Nephron progenitor cell (in vitro differentiated cells): ENCODE results near the gene RAPGEF4.

ENCODE experiments used
- DNase-seq: peaks from one replicate; pipeline ENCODE4 v3.0.0; 2021
- H3K27ac Mint-ChIP-seq: 2 replicates; pipeline ENCODE4 v1.8.0; 2021; ENCODE audit warnings: mild to moderate bottlenecking, moderate library complexity, mixed read lengths
- H3K27me3 Mint-ChIP-seq: 2 replicates; pipeline ENCODE4 v1.8.0; 2021; ENCODE audit warnings: mild to moderate bottlenecking, low read depth, mixed read lengths; ENCODE audit not compliant: poor library complexity
- H3K36me3 Mint-ChIP-seq: 2 replicates; pipeline ENCODE4 v1.8.0; 2021; ENCODE audit warnings: low read depth, mixed read lengths
- H3K4me1 Mint-ChIP-seq: 2 replicates; pipeline ENCODE4 v1.8.0; 2021; ENCODE audit warnings: mixed read lengths
- H3K4me3 Mint-ChIP-seq: 2 replicates; pipeline ENCODE4 v1.8.0; 2021; ENCODE audit warnings: mild to moderate bottlenecking, moderate library complexity, mixed read lengths
- H3K9me3 Mint-ChIP-seq: 2 replicates; pipeline ENCODE4 v1.8.0; 2021; ENCODE audit warnings: mild to moderate bottlenecking, moderate library complexity, mixed read lengths
- CTCF ChIP-seq: fragments of 200-600 bp; sonication (generic); IDR thresholded peaks from 2 replicates; pipeline ENCODE4 v1.5.0; 2021; ENCODE audit warnings: antibody characterized with exemption

The RAPGEF4 gene

GRCh38 chr2:173058673-173059072 lies 323.0 kb downstream of the RAPGEF4 start:
- no peak for DNase-seq
- Mint-ChIP-seq H3K27me3 (peaks cover 2% of the 10 kb centered on the region), H3K4me3 (no peak overlapping the region), H3K9me3 (peaks cover 16% of the 10 kb centered on the region), H3K36me3 (no peaks in the 10 kb centered on the region), H3K4me1 (no peaks in the 10 kb centered on the region), H3K27ac (no peak overlapping the region)
- TF ChIP-seq CTCF: no peak

GRCh38 chr2:173059292-173059691 lies 323.6 kb downstream of the RAPGEF4 start:
- Mint-ChIP-seq H3K36me3 (no peaks in the 10 kb centered on the region), H3K27ac (no peak overlapping the region), H3K4me1 (no peaks in the 10 kb centered on the region), H3K4me3 (no peak overlapping the region), H3K9me3 (peaks cover 16% of the 10 kb centered on the region), H3K27me3 (peaks cover 2% of the 10 kb centered on the region)
- TF ChIP-seq CTCF: no peak
- DNase-seq: no peak

- peaks cover 2% of the 10 kb centered on the region for H3K27me3 Mint-ChIP-seq
- H3K4me1 Mint-ChIP-seq: no peaks in the 10 kb centered on the region
- no peaks in the 10 kb centered on the region for H3K36me3 Mint-ChIP-seq
- no peak for TF ChIP-seq CTCF
- H3K4me3 Mint-ChIP-seq: no peak overlapping the region
- H3K27ac Mint-ChIP-seq: no peak overlapping the region
- DNase-seq: no peak
- peaks cover 16% of the 10 kb centered on the region for H3K9me3 Mint-ChIP-seq
Observed at GRCh38 chr2:173059971-173060461, 324.4 kb downstream of the RAPGEF4 start.

GRCh38 chr2:173062801-173063200 lies 327.2 kb downstream of the RAPGEF4 start:
- no peak for TF ChIP-seq CTCF
- Mint-ChIP-seq H3K27me3 (no peaks in the 10 kb centered on the region), H3K27ac (no peak overlapping the region), H3K4me1 (no peaks in the 10 kb centered on the region), H3K9me3 (peaks cover 10% of the 10 kb centered on the region), H3K36me3 (no peaks in the 10 kb centered on the region), H3K4me3 (no peak overlapping the region)
- DNase-seq: no peak

GRCh38 chr2:173064151-173064805 lies 328.6 kb downstream of the RAPGEF4 start:
- no peak for TF ChIP-seq CTCF
- Mint-ChIP-seq H3K27ac (no peak overlapping the region), H3K27me3 (peaks cover 4% of the 10 kb centered on the region), H3K4me1 (no peaks in the 10 kb centered on the region), H3K4me3 (no peak overlapping the region), H3K9me3 (no peaks in the 10 kb centered on the region), H3K36me3 (no peaks in the 10 kb centered on the region)
- no peak for DNase-seq
